HepG2 (cell line): ENCODE measurements around the gene PNMA5. TPM values are rescaled to one million over a fixed set of nuclear protein-coding genes. Genes with fewer than 3 reads are reported as not detected.
A peak's percentile ranks its signal among the peaks of the same experiment; 100 is the strongest.

ENCODE experiments used
- AKNA ChIP-seq: sonication (generic); formaldehyde crosslinking; IDR thresholded peaks from 2 replicates; pipeline ENCODE4 v1.4.0; 2020; ENCODE audit warnings: missing genetic modification reagents, borderline replicate concordance
- ATF1 ChIP-seq: IDR thresholded peaks from 2 replicates; pipeline ENCODE4 v1.6.1; 2016; ENCODE audit warnings: mild to moderate bottlenecking, control low read depth
- BRD4 ChIP-seq: sonication (generic); formaldehyde crosslinking; IDR thresholded peaks from 2 replicates; pipeline ENCODE4 v1.4.0; 2020; ENCODE audit warnings: missing genetic modification reagents
- CTCF ChIP-seq: sonication (generic); formaldehyde crosslinking; IDR thresholded peaks from 2 replicates; pipeline ENCODE4 v1.5.0; 2020; ENCODE audit warnings: mild to moderate bottlenecking, missing genetic modification reagents, moderate library complexity
- DMAP1 ChIP-seq: IDR thresholded peaks from 2 replicates; pipeline ENCODE4 v1.6.1; 2016
- ERF ChIP-seq: IDR thresholded peaks from 2 replicates; pipeline ENCODE4 v1.6.1; 2018; ENCODE audit warnings: missing biosample characterization, missing genetic modification reagents
- JARID2 ChIP-seq: sonication (generic); formaldehyde crosslinking; IDR thresholded peaks from 2 replicates; pipeline ENCODE4 v1.8.1; 2023; ENCODE audit warnings: missing genetic modification reagents, inconsistent platforms; ENCODE audit not compliant: insufficient replicate concordance
- MAFK ChIP-seq, 2 experiments: IDR thresholded peaks in 1 of 2; conservative IDR thresholded peaks in 1 of 2; 2 replicates each; pipeline ENCODE4 v1.6.1; 2011; ENCODE audit warnings: improper control_type of control experiment in 2 of 2, low read length in 2 of 2
- MED13 ChIP-seq: sonication (generic); formaldehyde crosslinking; IDR thresholded peaks from 2 replicates; pipeline ENCODE4 v1.5.0; 2020; ENCODE audit warnings: missing genetic modification reagents
- MED8 ChIP-seq: sonication (generic); formaldehyde crosslinking; IDR thresholded peaks from 2 replicates; pipeline ENCODE4 v1.8.1; 2023; ENCODE audit warnings: mild to moderate bottlenecking, missing genetic modification reagents; ENCODE audit not compliant: insufficient replicate concordance
- MZF1 ChIP-seq: sonication (generic); formaldehyde crosslinking; IDR thresholded peaks from 2 replicates; pipeline ENCODE4 v1.8.1; 2023; ENCODE audit warnings: mild to moderate bottlenecking, missing genetic modification reagents, borderline replicate concordance
- PLSCR1 ChIP-seq: sonication (generic); formaldehyde crosslinking; IDR thresholded peaks from 2 replicates; pipeline ENCODE4 v1.5.0; 2020; ENCODE audit warnings: missing genetic modification reagents, mild to moderate bottlenecking, borderline replicate concordance
- POGK ChIP-seq: sonication (generic); formaldehyde crosslinking; conservative IDR thresholded peaks from 2 replicates; pipeline ENCODE4 v1.8.0; 2022; ENCODE audit warnings: mild to moderate bottlenecking, moderate library complexity, missing genetic modification reagents
- REPIN1 ChIP-seq: sonication (generic); formaldehyde crosslinking; IDR thresholded peaks from 2 replicates; pipeline ENCODE4 v1.8.0; 2022; ENCODE audit warnings: missing genetic modification reagents, low read depth, mild to moderate bottlenecking, borderline replicate concordance
- SAP130 ChIP-seq: IDR thresholded peaks from 2 replicates; pipeline ENCODE4 v1.6.1; 2016; ENCODE audit warnings: low read depth
- SP140L ChIP-seq: sonication (generic); formaldehyde crosslinking; IDR thresholded peaks from 2 replicates; pipeline ENCODE4 v1.4.0; 2020; ENCODE audit warnings: missing genetic modification reagents, borderline replicate concordance
- ZBTB8A ChIP-seq: sonication (generic); formaldehyde crosslinking; IDR thresholded peaks from 2 replicates; pipeline ENCODE4 v1.4.0; 2020; ENCODE audit warnings: mild to moderate bottlenecking, low read depth, missing genetic modification reagents, borderline replicate concordance
- ZFP36L1 ChIP-seq: sonication (generic); formaldehyde crosslinking; IDR thresholded peaks from 2 replicates; pipeline ENCODE4 v1.8.0; 2022; ENCODE audit warnings: mild to moderate bottlenecking, missing genetic modification reagents, moderate library complexity
- ZNF121 ChIP-seq: sonication (generic); formaldehyde crosslinking; IDR thresholded peaks from 2 replicates; pipeline ENCODE4 v1.5.0; 2020; ENCODE audit warnings: mild to moderate bottlenecking, missing genetic modification reagents
- ZNF331 ChIP-seq: sonication (generic); formaldehyde crosslinking; IDR thresholded peaks from 2 replicates; pipeline ENCODE4 v1.4.0; 2020; ENCODE audit warnings: missing genetic modification reagents
- ZNF629 ChIP-seq: sonication (generic); formaldehyde crosslinking; conservative IDR thresholded peaks from 2 replicates; pipeline ENCODE4 v1.5.0; 2020; ENCODE audit warnings: missing genetic modification reagents
- ZNF678 ChIP-seq: sonication (generic); formaldehyde crosslinking; IDR thresholded peaks from 2 replicates; pipeline ENCODE4 v1.4.0; 2020; ENCODE audit warnings: mild to moderate bottlenecking, missing genetic modification reagents
- polyA plus RNA-seq, 8 experiments: library from polyadenylated mRNA; depleted of rRNA in 3 of 8; stranded (reverse) in 7 of 8; unstranded in 1 of 8; fragments of >200 nt; fragmentation: Illumina TruSeq in 4 of 8; extraction: Trizol in 4 of 8; gene quantifications; 2 replicates each; pipeline versions ENCODE4 v1.2.1 to v1.2.3, GENCODE V29; 2011 to 2016; ENCODE audit warnings: low read depth in 4 of 8, missing spikeins in 1 of 8, mixed read lengths in 1 of 8; ENCODE audit not compliant: insufficient read depth in 1 of 8
- total RNA-seq, 5 experiments: library from RNA; depleted of rRNA; stranded (reverse); fragments of >200 nt; fragmentation: Illumina TruSeq; extraction: Trizol; gene quantifications; 2 replicates each; pipeline ENCODE4 v1.2.3, GENCODE V29; 2016; ENCODE audit warnings: low read depth in 1 of 5

Gene PNMA5
- total and polyA plus RNA-seq, 2 of the 13 experiments (the other 11 are each of a cell fraction or from before 2014, with no cell fraction given): not detected

- TF ChIP-seq POGK (CRISPR knock-in tag): no peak
- TF ChIP-seq JARID2: no peak
- TF ChIP-seq ZFP36L1 (CRISPR knock-in tag): no peak
- no peak for TF ChIP-seq ZNF331 (CRISPR knock-in tag)
- TF ChIP-seq AKNA (CRISPR knock-in tag): no peak
- TF ChIP-seq MZF1 (CRISPR knock-in tag): no peak
- TF ChIP-seq MED13 (CRISPR knock-in tag): no peak
- TF ChIP-seq MED8 (CRISPR knock-in tag): no peak
- no peak for TF ChIP-seq ATF1 (CRISPR knock-in tag)
- TF ChIP-seq ZBTB8A (CRISPR knock-in tag): no peak
- no peak for TF ChIP-seq ZNF629
- no peak for TF ChIP-seq SP140L (CRISPR knock-in tag)
- no peak for TF ChIP-seq ZNF121 (CRISPR knock-in tag)
- no peak for TF ChIP-seq ERF (CRISPR knock-in tag)
- TF ChIP-seq SAP130 (CRISPR knock-in tag): no peak
- TF ChIP-seq REPIN1 (CRISPR knock-in tag): peak; percentile 34; the same call in 1 of the 2 replicates
- no peak for TF ChIP-seq MAFK (conservative IDR thresholded peaks at IDR 0.05 in 1 of 2, IDR thresholded peaks at IDR 0.05 in 1 of 2; ENCODE audit: low read length in 2 of 2)
- TF ChIP-seq PLSCR1 (CRISPR knock-in tag): no peak
- TF ChIP-seq ZNF678 (CRISPR knock-in tag): no peak
- TF ChIP-seq CTCF (CRISPR knock-in tag): peak; percentile 97
- no peak for TF ChIP-seq BRD4 (CRISPR knock-in tag)
- TF ChIP-seq DMAP1: no peak
Observed at GRCh38 chrX:153032397-153033118, 38.6 kb upstream of the PNMA5 start (continued).
